Memory B cell (primary cell): Measurements from ENCODE around the gene SPEF2.
"Not testable (repeated sequence)": the region's sequence is repeated elsewhere in the genome, so short reads cannot be mapped to it uniquely, and the experiment has no call there.

Experiments
- ATAC-seq: fragments of 150-1000 bp; cut with Tn5 transposase; 2 replicates; pipeline ENCODE4 v1.10.0; 2021; ENCODE audit warnings: low read depth, mild to moderate bottlenecking, moderate library complexity
- DNase-seq, 2 donors: peaks; one replicate each; pipeline ENCODE4 v3.0.0; 2022; ENCODE audit warnings: low spot score in 2 of 2
- H3K27ac Mint-ChIP-seq: one replicate; pipeline ENCODE4 v1.8.0; 2022; ENCODE audit warnings: mild to moderate bottlenecking, moderate library complexity, mixed read lengths
- H3K27me3 Mint-ChIP-seq: one replicate; pipeline ENCODE4 v1.8.0; 2022; ENCODE audit warnings: mixed read lengths
- H3K36me3 Mint-ChIP-seq: one replicate; pipeline ENCODE4 v1.8.0; 2022; ENCODE audit warnings: mild to moderate bottlenecking, mixed read lengths
- H3K4me1 Mint-ChIP-seq: one replicate; pipeline ENCODE4 v1.8.0; 2022; ENCODE audit warnings: mixed read lengths
- H3K4me3 Mint-ChIP-seq: one replicate; pipeline ENCODE4 v1.8.0; 2022; ENCODE audit warnings: mild to moderate bottlenecking, moderate library complexity, mixed read lengths
- H3K9me3 Mint-ChIP-seq: one replicate; pipeline ENCODE4 v1.8.0; 2022; ENCODE audit warnings: mixed read lengths

Gene SPEF2

DNA sequence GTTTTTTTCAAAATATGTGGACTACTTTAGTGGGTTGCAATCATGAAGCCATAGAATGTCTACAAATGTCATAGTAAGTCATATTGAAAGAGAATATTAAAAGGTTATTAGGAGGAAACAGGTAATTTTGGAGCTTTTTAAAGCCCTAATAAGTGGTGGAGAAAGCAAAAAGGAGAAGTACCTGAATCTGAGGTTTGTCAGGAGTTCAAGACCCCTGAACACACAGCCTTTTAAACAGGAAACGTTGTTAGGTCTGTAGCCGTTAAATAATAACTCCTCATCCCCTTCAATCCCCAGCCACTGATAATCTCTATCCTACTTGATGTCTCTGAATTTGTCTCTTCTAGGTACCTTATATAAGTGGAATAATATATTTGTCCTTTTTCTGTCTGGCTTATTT is 51.1 kb downstream of the SPEF2 start:
- ATAC-seq = no peak
- no peak overlapping the region for H3K4me3 Mint-ChIP-seq
- H3K4me1 Mint-ChIP-seq = no peaks in the 10 kb centered on the region
- peaks cover 2% of the 10 kb centered on the region for H3K27me3 Mint-ChIP-seq
- H3K36me3 Mint-ChIP-seq = no peaks in the 10 kb centered on the region
- H3K27ac Mint-ChIP-seq = no peak overlapping the region
- DNase-seq = no peak
- no peaks in the 10 kb centered on the region for H3K9me3 Mint-ChIP-seq

GRCh38 chr5:35671541-35672295 is 54.1 kb downstream of the SPEF2 start:
- Mint-ChIP-seq H3K27ac (no peak overlapping the region), H3K27me3 (no peaks in the 10 kb centered on the region), H3K9me3 (no peaks in the 10 kb centered on the region), H3K4me3 (no peak overlapping the region), H3K4me1 (no peaks in the 10 kb centered on the region), H3K36me3 (no peaks in the 10 kb centered on the region)
- ATAC-seq (no peak), DNase-seq (no peak)

DNA sequence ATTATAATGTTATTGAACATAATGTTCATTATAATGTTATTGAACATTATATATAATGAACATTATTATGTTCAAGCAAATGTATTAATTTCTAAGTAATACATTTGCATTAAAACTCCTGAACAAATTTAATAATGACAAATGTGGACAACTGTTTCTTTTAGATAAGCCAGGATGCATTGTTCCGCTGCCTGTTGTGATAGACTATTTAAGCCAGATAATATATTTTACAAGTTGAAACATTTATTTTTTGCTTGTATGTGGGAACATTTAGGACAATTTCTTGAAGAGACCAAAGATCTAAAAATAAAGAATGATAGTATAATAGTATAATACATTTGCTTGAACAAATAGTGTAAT is 54.6 kb downstream of the SPEF2 start:
- DNase-seq, ATAC-seq, H3K27me3 Mint-ChIP-seq, H3K27ac Mint-ChIP-seq, H3K4me3 Mint-ChIP-seq, H3K36me3 Mint-ChIP-seq, H3K9me3 Mint-ChIP-seq, H3K4me1 Mint-ChIP-seq: not testable (repeated sequence)

- H3K4me1 Mint-ChIP-seq = no peaks in the 10 kb centered on the region
- H3K36me3 Mint-ChIP-seq = no peaks in the 10 kb centered on the region
- no peaks in the 10 kb centered on the region for H3K27me3 Mint-ChIP-seq
- DNase-seq (no peak), ATAC-seq (no peak)
- H3K27ac Mint-ChIP-seq = no peak overlapping the region
- H3K4me3 Mint-ChIP-seq = no peak overlapping the region
- H3K9me3 Mint-ChIP-seq = no peaks in the 10 kb centered on the region
Measured at GRCh38 chr5:35672995-35673394, 55.3 kb downstream of the SPEF2 start.

GRCh38 chr5:35674049-35674448 is 56.4 kb downstream of the SPEF2 start:
- H3K9me3 Mint-ChIP-seq = no peaks in the 10 kb centered on the region
- DNase-seq = no peak
- no peak overlapping the region for H3K4me3 Mint-ChIP-seq
- no peaks in the 10 kb centered on the region for H3K27me3 Mint-ChIP-seq
- H3K36me3 Mint-ChIP-seq = no peaks in the 10 kb centered on the region
- no peak for ATAC-seq
- no peak overlapping the region for H3K27ac Mint-ChIP-seq
- no peaks in the 10 kb centered on the region for H3K4me1 Mint-ChIP-seq

GRCh38 chr5:35675392-35675791 is 57.7 kb downstream of the SPEF2 start:
- Mint-ChIP-seq H3K4me3 (no peak overlapping the region), H3K36me3 (no peaks in the 10 kb centered on the region), H3K4me1 (no peaks in the 10 kb centered on the region), H3K9me3 (no peaks in the 10 kb centered on the region), H3K27me3 (no peaks in the 10 kb centered on the region), H3K27ac (no peak overlapping the region)
- DNase-seq = no peak
- ATAC-seq = no peak

- Mint-ChIP-seq H3K9me3 (no peaks in the 10 kb centered on the region), H3K4me1 (no peaks in the 10 kb centered on the region), H3K27me3 (no peaks in the 10 kb centered on the region), H3K36me3 (no peaks in the 10 kb centered on the region), H3K27ac (no peak overlapping the region), H3K4me3 (no peak overlapping the region)
- DNase-seq = no peak
- ATAC-seq = no peak
Measured at GRCh38 chr5:35677878-35678277, 60.2 kb downstream of the SPEF2 start.

- no peaks in the 10 kb centered on the region for H3K9me3 Mint-ChIP-seq
- H3K27me3 Mint-ChIP-seq = no peaks in the 10 kb centered on the region
- H3K36me3 Mint-ChIP-seq = no peaks in the 10 kb centered on the region
- H3K4me3 Mint-ChIP-seq = no peak overlapping the region
- no peak for DNase-seq
- no peak for ATAC-seq
- no peaks in the 10 kb centered on the region for H3K4me1 Mint-ChIP-seq
- H3K27ac Mint-ChIP-seq = no peak overlapping the region
Measured at GRCh38 chr5:35678661-35679060, 61.0 kb downstream of the SPEF2 start.

GRCh38 chr5:35679357-35679756 is 61.7 kb downstream of the SPEF2 start:
- no peak for DNase-seq
- H3K36me3 Mint-ChIP-seq = no peaks in the 10 kb centered on the region

GRCh38 chr5:35681911-35682310 is 64.2 kb downstream of the SPEF2 start:
- DNase-seq (no peak), ATAC-seq (no peak)
- H3K4me3 Mint-ChIP-seq = no peak overlapping the region
- H3K36me3 Mint-ChIP-seq = no peaks in the 10 kb centered on the region
- H3K9me3 Mint-ChIP-seq = no peaks in the 10 kb centered on the region
- no peaks in the 10 kb centered on the region for H3K27me3 Mint-ChIP-seq
- no peak overlapping the region for H3K27ac Mint-ChIP-seq
- no peaks in the 10 kb centered on the region for H3K4me1 Mint-ChIP-seq

More at GRCh38 chr5:35679357-35679756, 61.7 kb downstream of the SPEF2 start:
- H3K27ac Mint-ChIP-seq = no peak overlapping the region
- no peak for ATAC-seq
- no peak overlapping the region for H3K4me3 Mint-ChIP-seq
- no peaks in the 10 kb centered on the region for H3K9me3 Mint-ChIP-seq
- no peaks in the 10 kb centered on the region for H3K27me3 Mint-ChIP-seq
- H3K4me1 Mint-ChIP-seq = no peaks in the 10 kb centered on the region

DNA sequence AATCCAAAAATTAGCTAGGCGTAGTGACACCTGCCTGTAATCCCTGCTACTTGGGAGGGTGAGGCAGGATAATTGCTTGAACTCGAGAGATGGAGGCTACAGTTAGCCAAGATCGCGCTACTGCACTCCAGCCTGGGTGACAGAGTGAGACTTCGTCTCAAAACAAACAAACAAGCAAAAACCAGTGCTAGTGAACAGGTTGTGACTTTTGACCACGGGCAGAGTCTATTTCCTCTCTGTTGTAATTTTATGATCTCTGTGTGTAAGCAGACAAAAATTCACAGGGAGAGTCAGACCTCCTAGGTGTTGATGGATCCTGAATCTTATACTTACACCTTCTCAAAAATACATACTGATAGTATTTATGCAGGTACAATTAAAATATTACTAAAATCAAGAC is 65.8 kb downstream of the SPEF2 start:
- Mint-ChIP-seq H3K27me3 (no peaks in the 10 kb centered on the region), H3K27ac (no peak overlapping the region), H3K9me3 (no peaks in the 10 kb centered on the region), H3K4me3 (no peak overlapping the region), H3K36me3 (no peaks in the 10 kb centered on the region), H3K4me1 (no peaks in the 10 kb centered on the region)
- DNase-seq (no peak), ATAC-seq (no peak)

GRCh38 chr5:35685161-35685560 is 67.5 kb downstream of the SPEF2 start:
- Mint-ChIP-seq H3K4me3 (no peak overlapping the region), H3K27ac (no peak overlapping the region), H3K36me3 (no peaks in the 10 kb centered on the region), H3K4me1 (no peaks in the 10 kb centered on the region), H3K9me3 (peaks cover 3% of the 10 kb centered on the region), H3K27me3 (no peaks in the 10 kb centered on the region)
- ATAC-seq (no peak), DNase-seq (no peak)

DNA sequence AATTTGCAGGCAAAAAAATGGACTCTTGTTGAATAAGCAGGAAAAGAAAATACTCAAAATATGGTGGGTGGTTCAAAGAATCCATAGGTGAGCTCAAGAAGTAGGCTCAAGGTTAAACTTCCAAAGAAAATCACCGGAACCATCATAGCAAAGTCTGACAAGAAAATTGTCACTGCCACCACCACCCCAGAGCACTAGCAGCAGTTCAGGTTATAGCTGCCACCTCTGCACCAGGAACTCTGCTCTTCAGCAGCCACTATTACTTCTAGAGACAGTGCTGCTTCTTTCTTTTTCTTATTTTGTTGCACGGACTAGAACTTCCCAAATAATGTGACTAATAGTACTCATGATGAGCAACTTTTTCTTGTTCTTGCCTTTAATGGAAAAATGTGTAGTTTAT is 70.3 kb downstream of the SPEF2 start:
- Mint-ChIP-seq H3K9me3 (peaks cover 3% of the 10 kb centered on the region), H3K36me3 (peaks cover 2% of the 10 kb centered on the region), H3K27me3 (no peaks in the 10 kb centered on the region), H3K27ac (no peak overlapping the region), H3K4me3 (no peak overlapping the region), H3K4me1 (no peaks in the 10 kb centered on the region)
- no peak for DNase-seq
- ATAC-seq = no peak

GRCh38 chr5:35694481-35694880 is 76.8 kb downstream of the SPEF2 start:
- H3K4me1 Mint-ChIP-seq = no peaks in the 10 kb centered on the region
- DNase-seq (no peak), ATAC-seq (no peak)
- H3K4me3 Mint-ChIP-seq = no peak overlapping the region
- H3K27ac Mint-ChIP-seq = no peak overlapping the region
- H3K9me3 Mint-ChIP-seq = no peaks in the 10 kb centered on the region
- peaks cover 2% of the 10 kb centered on the region for H3K36me3 Mint-ChIP-seq
- H3K27me3 Mint-ChIP-seq = no peaks in the 10 kb centered on the region

DNA sequence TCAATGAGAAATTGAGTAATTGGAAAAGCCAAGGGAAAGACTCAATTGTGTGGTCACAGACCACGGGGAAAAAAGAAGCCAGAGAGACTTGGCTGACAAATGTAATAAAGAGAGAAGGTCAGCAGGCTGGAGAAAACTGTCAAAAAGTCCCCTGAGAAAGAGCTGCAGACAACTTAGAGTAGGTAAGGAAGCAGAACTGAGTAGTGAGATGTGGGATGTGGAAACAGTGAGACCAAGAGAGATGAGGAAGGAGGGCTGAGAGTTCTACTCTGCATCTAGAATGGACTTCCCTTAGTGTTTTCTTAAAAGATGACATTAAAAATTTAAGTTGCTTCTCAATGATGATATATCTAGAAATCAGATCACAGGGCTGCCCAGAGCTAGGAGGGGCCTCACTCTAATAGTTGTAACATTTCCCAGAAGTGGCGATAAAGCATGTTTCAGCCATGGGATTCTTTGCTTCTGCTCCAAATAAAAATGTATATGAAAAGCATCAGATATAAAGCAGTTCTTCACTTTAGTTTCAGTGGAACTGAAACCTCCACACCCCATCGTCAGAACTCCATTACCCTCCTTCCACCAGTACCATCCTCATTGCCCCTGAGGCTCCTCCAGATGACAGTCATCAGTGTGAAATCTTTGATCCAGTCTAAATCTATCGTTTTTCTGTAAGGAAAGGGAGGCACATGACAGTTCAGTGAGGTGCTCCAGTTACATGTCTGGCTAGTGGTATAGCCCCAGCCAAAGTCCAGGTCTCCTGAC is 80.6 kb downstream of the SPEF2 start:
- H3K4me1 Mint-ChIP-seq = no peaks in the 10 kb centered on the region
- no peaks in the 10 kb centered on the region for H3K9me3 Mint-ChIP-seq
- ATAC-seq = no peak
- no peak for DNase-seq
- H3K27me3 Mint-ChIP-seq = no peaks in the 10 kb centered on the region
- H3K27ac Mint-ChIP-seq = no peak overlapping the region
- no peak overlapping the region for H3K4me3 Mint-ChIP-seq
- no peaks in the 10 kb centered on the region for H3K36me3 Mint-ChIP-seq
